Occipital lobe (tissue), 3 donors: ENCODE results near the gene NBPF26. TPM values are rescaled to one million over a fixed set of nuclear protein-coding genes. Genes with fewer than 3 reads are reported as not detected.
"Not testable (repeated sequence)": the region's sequence is repeated elsewhere in the genome, so short reads cannot be mapped to it uniquely, and the experiment has no call there.

ENCODE experiments used
- DNase-seq: peaks from one replicate; lab custom pipeline; 2025; lab: John Stamatoyannopoulos, UW
- small RNA-seq: library from RNA; depleted of rRNA; stranded (forward); fragments of <200 nt; gene quantifications from one replicate; pipeline ENCODE3, GENCODE V24; 2014
- total RNA-seq: library from RNA; depleted of rRNA; stranded (reverse); fragments of >200 nt; gene quantifications from one replicate; pipeline ENCODE4 v1.2.3, GENCODE V29; 2014

NBPF26 gene
- total RNA-seq, 1 donor from 2014 or later, result 13.1 TPM

DNA sequence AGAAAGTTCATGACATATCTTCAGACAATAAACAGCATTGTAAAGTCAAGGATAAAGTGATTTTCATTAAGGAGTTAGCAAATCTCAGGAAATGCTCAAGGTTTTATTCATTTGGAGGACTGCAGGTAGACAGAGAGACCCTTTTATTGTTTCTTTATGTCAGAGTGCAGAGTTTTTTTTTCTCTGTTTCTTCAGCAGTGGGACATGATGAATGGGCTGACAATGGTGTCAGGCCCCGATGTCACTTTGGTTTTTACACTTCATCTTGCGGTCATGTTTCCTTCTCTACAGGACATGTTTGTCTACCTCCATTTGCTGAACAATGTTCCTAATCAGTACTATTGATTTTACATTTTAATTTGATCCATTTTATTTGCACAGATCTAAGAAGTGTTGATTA is 134.4 kb downstream of the NBPF26 start:
- DNase-seq, result not testable (repeated sequence)

DNA sequence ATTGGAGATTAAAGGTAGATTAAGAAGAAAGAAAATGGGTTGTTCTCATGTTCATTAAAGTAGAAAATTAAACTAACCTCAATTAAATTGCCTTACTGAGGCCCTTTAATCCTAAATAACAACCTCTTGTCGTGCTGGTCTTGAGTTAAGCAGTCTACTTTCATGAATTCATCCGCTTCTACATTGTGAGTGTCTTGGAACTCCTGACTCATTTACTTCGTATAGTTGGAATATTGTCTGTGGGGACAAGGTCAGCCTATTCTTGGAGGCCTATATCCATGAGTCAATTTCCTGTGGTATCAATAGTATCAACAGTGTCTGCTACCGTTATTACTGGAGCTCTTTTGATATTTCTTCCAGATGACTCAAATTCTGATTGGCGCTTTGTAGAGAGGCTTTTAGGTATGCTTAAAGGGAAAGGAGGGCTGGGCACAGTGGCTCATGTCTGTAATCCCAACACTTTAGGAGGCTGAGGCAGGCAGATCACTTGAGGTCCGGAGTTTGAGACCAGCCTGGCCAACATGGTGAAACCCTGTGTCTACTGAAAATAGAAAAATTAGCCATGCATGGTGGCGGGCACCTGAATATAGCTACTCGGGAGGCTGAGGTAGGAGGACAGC is 136.0 kb downstream of the NBPF26 start:
- DNase-seq, result not testable (repeated sequence)

GRCh38 chr1:120878206-120878605 is 154.5 kb downstream of the NBPF26 start:
- DNase-seq, result not testable (repeated sequence)

DNA sequence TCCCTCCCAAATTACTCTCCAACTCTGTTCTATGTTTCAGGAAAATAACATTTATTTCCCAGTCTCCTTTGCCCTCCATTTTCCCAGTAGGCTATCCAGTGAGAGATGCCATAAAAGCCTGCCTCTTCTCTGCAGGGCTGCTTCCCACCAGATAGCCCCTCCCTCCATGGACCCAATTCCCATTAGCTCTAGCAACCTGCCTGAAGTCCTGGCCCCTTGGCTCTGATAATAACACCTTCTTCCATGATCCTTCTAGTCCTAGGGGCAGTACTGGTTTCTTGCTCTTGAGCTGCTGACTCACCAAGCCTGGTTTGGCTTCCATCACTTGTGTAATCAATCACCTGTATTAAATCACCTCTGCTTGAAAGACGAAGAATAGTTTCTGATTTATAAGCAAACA is 156.3 kb downstream of the NBPF26 start:
- not testable (repeated sequence) for DNase-seq

GRCh38 chr1:120881934-120882333 is 158.2 kb downstream of the NBPF26 start:
- not testable (repeated sequence) for DNase-seq

Small RNA genes lying within 50 kb of the gene (small RNA-seq; reads per million reads assigned to genes)
- 1.7 reads per million, percentile 82 among the genes with 10 or more reads in this experiment for gene RNVU1-19

Other genes with a start within 250 kb of the NBPF26 start
- gene PPIAL4A, start 165.8 kb downstream of the NBPF26 start, total RNA-seq, result not detected